GM23338 (cell line): ENCODE data around the gene PARD3. TPM values are rescaled to one million over a fixed set of nuclear protein-coding genes. Genes with fewer than 3 reads are reported as not detected.

Source experiments
- ATAC-seq: fragments of 200-7000 bp; cut with Tn5 transposase; 3 replicates; pipeline ENCODE4 v1.9.1; 2020
- DNase-seq: peaks from one replicate; pipeline ENCODE4 v3.0.0-alpha.2; 2015; ENCODE audit warnings: low spot score
- H2AFZ ChIP-seq: fragments of 200-600 bp; sonication (generic); 2 replicates; pipeline ENCODE4 v1.8.0; 2016; ENCODE audit warnings: antibody characterized with exemption, mild to moderate bottlenecking, moderate library complexity
- H3F3A ChIP-seq: fragments of 200-600 bp; sonication (generic); replicated peaks from 2 replicates; pipeline ENCODE4 v1.8.0; 2017; ENCODE audit warnings: antibody characterized with exemption, mixed run types, low read depth
- H3K27ac ChIP-seq: fragments of 200-600 bp; sonication (generic); 2 replicates; pipeline ENCODE4 v1.6.1; 2016; ENCODE audit warnings: low read depth
- H3K27me3 ChIP-seq: fragments of 200-600 bp; sonication (generic); 2 replicates; pipeline ENCODE4 v1.8.0; 2016; ENCODE audit warnings: mild to moderate bottlenecking, mixed run types, moderate library complexity; ENCODE audit not compliant: insufficient read depth
- H3K36me3 ChIP-seq: fragments of 200-600 bp; sonication (generic); 2 replicates; pipeline ENCODE4 v1.8.0; 2016; ENCODE audit warnings: mild to moderate bottlenecking; ENCODE audit not compliant: insufficient read depth
- H3K4me1 ChIP-seq: fragments of 200-600 bp; sonication (generic); 2 replicates; pipeline ENCODE4 v1.8.0; 2016; ENCODE audit warnings: mild to moderate bottlenecking, moderate library complexity; ENCODE audit not compliant: insufficient read depth
- H3K4me2 ChIP-seq: fragments of 200-600 bp; sonication (generic); 2 replicates; pipeline ENCODE4 v1.7.1; 2017; ENCODE audit warnings: mixed run types
- H3K4me3 ChIP-seq: fragments of 200-600 bp; sonication (generic); 2 replicates; pipeline ENCODE4 v1.6.1; 2016; ENCODE audit warnings: mixed run types
- H3K79me2 ChIP-seq: fragments of 200-600 bp; sonication (generic); replicated peaks from 2 replicates; pipeline ENCODE4 v1.8.0; 2017; ENCODE audit warnings: mild to moderate bottlenecking; ENCODE audit not compliant: insufficient read depth
- H3K9me2 ChIP-seq: fragments of 200-600 bp; sonication (generic); 2 replicates; pipeline ENCODE4 v1.8.0; 2017; ENCODE audit not compliant: insufficient read depth
- H4K20me1 ChIP-seq: fragments of 200-600 bp; sonication (generic); replicated peaks from 2 replicates; pipeline ENCODE4 v1.8.0; 2017; ENCODE audit warnings: mild to moderate bottlenecking; ENCODE audit not compliant: insufficient read depth
- H3K27ac Mint-ChIP-seq: 2 replicates; pipeline ENCODE4 v1.8.0; 2020; ENCODE audit warnings: inconsistent platforms, mild to moderate bottlenecking, moderate library complexity, mixed read lengths
- H3K27me3 Mint-ChIP-seq: 3 replicates; pipeline ENCODE4 v1.8.0; 2022; ENCODE audit warnings: low read depth, mild to moderate bottlenecking, moderate library complexity, mixed read lengths, inconsistent platforms; ENCODE audit not compliant: insufficient read depth, poor library complexity
- H3K36me3 Mint-ChIP-seq: 3 replicates; pipeline ENCODE4 v1.8.0; 2021; ENCODE audit warnings: low read depth, mild to moderate bottlenecking, inconsistent platforms, moderate library complexity, mixed read lengths
- H3K4me1 Mint-ChIP-seq: 3 replicates; pipeline ENCODE4 v1.8.0; 2020; ENCODE audit warnings: mild to moderate bottlenecking, inconsistent platforms, mixed read lengths
- H3K4me3 Mint-ChIP-seq: 3 replicates; pipeline ENCODE4 v1.8.0; 2021; ENCODE audit warnings: moderate library complexity, mild to moderate bottlenecking, inconsistent platforms, mixed read lengths
- H3K9me3 Mint-ChIP-seq: 3 replicates; pipeline ENCODE4 v1.8.0; 2020; ENCODE audit warnings: moderate library complexity, mild to moderate bottlenecking, inconsistent platforms, mixed read lengths
- ETS1 ChIP-seq: IDR thresholded peaks from 2 replicates; pipeline ENCODE4 v1.6.1; 2016; ENCODE audit warnings: antibody characterized with exemption
- EZH2 ChIP-seq: fragments of 200-600 bp; sonication (generic); IDR thresholded peaks from one replicate; pipeline ENCODE4 v1.8.0; 2017; ENCODE audit warnings: antibody characterized with exemption, mild to moderate bottlenecking, low read depth; ENCODE audit not compliant: unreplicated experiment
- EZH2phosphoT487 ChIP-seq: fragments of 200-600 bp; sonication (generic); IDR thresholded peaks from one replicate; pipeline ENCODE4 v1.8.1; 2018; ENCODE audit warnings: antibody characterized with exemption; ENCODE audit not compliant: unreplicated experiment
- JUNB ChIP-seq: IDR thresholded peaks from one replicate; pipeline ENCODE4 v1.6.1; 2016; ENCODE audit warnings: antibody characterized with exemption; ENCODE audit not compliant: unreplicated experiment
- NANOG ChIP-seq: IDR thresholded peaks from 2 replicates; pipeline ENCODE4 v1.6.1; 2016; ENCODE audit warnings: antibody characterized with exemption, borderline replicate concordance
- REST ChIP-seq: IDR thresholded peaks from one replicate; pipeline ENCODE4 v1.6.1; 2018; ENCODE audit warnings: antibody characterized with exemption; ENCODE audit not compliant: unreplicated experiment
- STAT1 ChIP-seq: IDR thresholded peaks from one replicate; pipeline ENCODE4 v1.6.1; 2016; ENCODE audit warnings: antibody characterized with exemption; ENCODE audit not compliant: unreplicated experiment
- ZNF114 ChIP-seq: fragments of 250-450 bp; sonication (Bioruptor Pico); IDR thresholded peaks from 2 replicates; pipeline ENCODE4 v1.5.0; 2020; ENCODE audit warnings: mild to moderate bottlenecking, moderate library complexity
- polyA plus RNA-seq: library from polyadenylated mRNA; unstranded; fragments of >200 nt; fragmentation: Nextera tagmentation; extraction: Ambion mirVana; gene quantifications from 2 replicates; pipeline ENCODE4 v1.2.1, GENCODE V29; 2016
- total RNA-seq: library from RNA; depleted of rRNA; stranded (reverse); fragments of >200 nt; shearing (Covaris generic); gene quantifications from 2 replicates; pipeline ENCODE4 v1.2.3, GENCODE V29; 2014

PARD3 gene
- total and polyA plus RNA-seq, 2 experiments from 2014 or later = 30.2 to 51.4 TPM

GRCh38 chr10:34373211-34373610, 441.9 kb downstream of the PARD3 start:
- Histone ChIP-seq H3K27ac (0 out of 2 replicates have a peak overlapping the region, but pooled peaks have one; percentile 13), H4K20me1 (no peaks in the 10 kb centered on the region), H3K36me3 (no peaks in the 10 kb centered on the region), H3F3A (no peaks in the 10 kb centered on the region), H3K4me3 (no peak overlapping the region), H3K4me2 (peak overlapping the region; percentile 41; the same call in 1 of the 2 replicates), H3K27me3 (no peaks in the 10 kb centered on the region), H2AFZ (no peak overlapping the region), H3K9me2 (no peaks in the 10 kb centered on the region), H3K79me2 (no peaks in the 10 kb centered on the region), H3K4me1 (peaks cover 47% of the 10 kb centered on the region)
- H3K36me3 Mint-ChIP-seq = peaks cover 15% of the 10 kb centered on the region; the same call in 2 of the 3 replicates
- peaks cover 1% of the 10 kb centered on the region for H3K27me3 Mint-ChIP-seq
- H3K4me3 Mint-ChIP-seq = no peak overlapping the region
- peaks cover 56% of the 10 kb centered on the region for H3K4me1 Mint-ChIP-seq
- DNase-seq = no peak
- ATAC-seq = no peak
- H3K9me3 Mint-ChIP-seq = no peaks in the 10 kb centered on the region; the same call in 2 of the 3 replicates
- no peak for TF ChIP-seq ZNF114 (CRISPR knock-in tag)
- no peak for TF ChIP-seq REST
- no peak for TF ChIP-seq STAT1
- peak overlapping the region; percentile 86 for H3K27ac Mint-ChIP-seq

- Histone ChIP-seq H3K27ac (no peak overlapping the region), H3K27me3 (no peaks in the 10 kb centered on the region), H3K4me1 (peaks cover 42% of the 10 kb centered on the region), H3K79me2 (no peaks in the 10 kb centered on the region), H2AFZ (no peak overlapping the region), H3K9me2 (no peaks in the 10 kb centered on the region), H3K4me2 (peak overlapping the region; percentile 47; the same call in 1 of the 2 replicates), H3K36me3 (no peaks in the 10 kb centered on the region), H3K4me3 (no peak overlapping the region), H4K20me1 (no peaks in the 10 kb centered on the region), H3F3A (no peaks in the 10 kb centered on the region)
- Mint-ChIP-seq H3K36me3 (peaks cover 19% of the 10 kb centered on the region; the same call in 2 of the 3 replicates), H3K4me3 (no peak overlapping the region), H3K4me1 (peaks cover 53% of the 10 kb centered on the region), H3K9me3 (no peaks in the 10 kb centered on the region; the same call in 2 of the 3 replicates), H3K27ac (no peak overlapping the region; the same call in 1 of the 2 replicates), H3K27me3 (peaks cover 1% of the 10 kb centered on the region)
- DNase-seq = no peak
- TF ChIP-seq REST (no peak), ETS1 (no peak), EZH2 (no peak), EZH2phosphoT487 (no peak), STAT1 (no peak), ZNF114 (CRISPR knock-in tag) (no peak), JUNB (no peak), NANOG (no peak)
- ATAC-seq = no peak
Measured at GRCh38 chr10:34372509-34372908, 442.6 kb downstream of the PARD3 start.
